GM12878 (cell line): ENCODE results near the gene APEX2. TPM values are rescaled to one million over a fixed set of nuclear protein-coding genes. Genes with fewer than 3 reads are reported as not detected.

Experiments
- ATAC-seq: fragments of 200-7000 bp; cut with Tn5 transposase; 3 replicates; pipeline ENCODE4 v1.9.1; 2020; ENCODE audit warnings: mild to moderate bottlenecking, moderate library complexity
- BruUV-seq: library from RNA; stranded (reverse); fragments of 400-500 nt; replicated peaks from 2 replicates; lab custom pipeline; 2021; lab: Mats Ljungman, UMichigan
- CTCF ChIA-PET: fragments of 300-600 bp; sonication (Branson Sonifier 250); formaldehyde crosslinking; extraction: SDS; loops from one replicate; lab custom pipeline; 2021; ENCODE audit warnings: inconsistent platforms; lab: Yijun Ruan, JAX
- POLR2A ChIA-PET: fragments of 350-600 bp; formaldehyde crosslinking; extraction: SDS; loops from one replicate; lab custom pipeline; 2021; ENCODE audit warnings: inconsistent platforms; lab: Charles Lee
- RAD21 ChIA-PET: fragments of 300-600 bp; sonication (Branson Sonifier 250); formaldehyde crosslinking; loops from one replicate; lab custom pipeline; 2023; ENCODE audit warnings: antibody characterized with exemption; ENCODE audit not compliant: unreplicated experiment; lab: Charles Lee
- SMC1A ChIA-PET: fragments of 300-600 bp; sonication (Branson Sonifier 250); formaldehyde crosslinking; loops from one replicate; lab custom pipeline; 2023; ENCODE audit not compliant: unreplicated experiment, uncharacterized antibody; lab: Charles Lee
- DNase-seq: peaks from one replicate; pipeline ENCODE4 v3.0.0-alpha.2; 2011; ENCODE audit warnings: low read depth, low spot score
- FAIRE-seq: peaks from 3 replicates; lab custom pipeline; 2011; peaks lifted over from hg19 to GRCh38; lab: Jason Lieb, UNC
- H2AFZ ChIP-seq: 2 replicates; pipeline ENCODE4 v1.6.0; 2011; ENCODE audit warnings: low read depth, low read length, control low read depth; ENCODE audit not compliant: control insufficient read depth
- H3K27ac ChIP-seq: 2 replicates; pipeline ENCODE4 v1.5.1; 2011; ENCODE audit warnings: control low read depth; ENCODE audit not compliant: control insufficient read depth, insufficient read depth
- H3K27me3 ChIP-seq, 2 experiments: replicated peaks in 1 of 2; 2 replicates each; pipeline versions ENCODE4 v1.6.0 to v1.6.1; 2011; ENCODE audit warnings: low read length in 1 of 2; ENCODE audit not compliant: control insufficient read depth in 2 of 2, insufficient read depth in 2 of 2
- H3K36me3 ChIP-seq, 2 experiments: 2 replicates each; pipeline ENCODE4 v1.5.1; 2011; ENCODE audit warnings: low read length in 1 of 2; ENCODE audit not compliant: control insufficient read depth in 2 of 2, insufficient read depth in 2 of 2
- H3K4me1 ChIP-seq: 2 replicates; pipeline ENCODE4 v1.6.1; 2011; ENCODE audit warnings: mild to moderate bottlenecking, low read length, moderate library complexity, mixed read lengths; ENCODE audit not compliant: control insufficient read depth, insufficient read depth
- H3K4me2 ChIP-seq: 2 replicates; pipeline ENCODE4 v1.6.0; 2011; ENCODE audit warnings: control low read depth; ENCODE audit not compliant: control insufficient read depth, insufficient read depth
- H3K4me3 ChIP-seq: fragments of 200-600 bp; sonication (generic); 2 replicates; pipeline ENCODE4 v1.5.1; 2016
- H3K79me2 ChIP-seq: 2 replicates; pipeline ENCODE4 v1.6.0; 2011; ENCODE audit warnings: low read length; ENCODE audit not compliant: control insufficient read depth, insufficient read depth
- H3K9ac ChIP-seq: 2 replicates; pipeline ENCODE4 v1.8.0; 2011; ENCODE audit warnings: low read length, control low read depth, mixed read lengths; ENCODE audit not compliant: control insufficient read depth, insufficient read depth
- H3K9me3 ChIP-seq: replicated peaks from 3 replicates; pipeline ENCODE4 v1.5.1; 2011; ENCODE audit warnings: mild to moderate bottlenecking, low read length; ENCODE audit not compliant: control insufficient read depth, insufficient read depth
- H4K20me1 ChIP-seq: 2 replicates; pipeline ENCODE4 v1.6.0; 2011; ENCODE audit not compliant: control insufficient read depth, insufficient read depth
- BRCA1 ChIP-seq: IDR thresholded peaks from 2 replicates; pipeline ENCODE4 v1.6.1; 2011; ENCODE audit warnings: low read depth, low read length, improper control_type of control experiment
- CREB1 ChIP-seq: IDR thresholded peaks from 2 replicates; pipeline ENCODE4 v1.6.1; 2012; ENCODE audit warnings: low read depth, mild to moderate bottlenecking, inconsistent platforms
- DPF2 ChIP-seq: fragments of 450-650 bp; IDR thresholded peaks from 2 replicates; pipeline ENCODE4 v1.6.1; 2017; ENCODE audit warnings: mild to moderate bottlenecking
- EED ChIP-seq: sonication (generic); IDR thresholded peaks from 2 replicates; pipeline ENCODE4 v1.6.1; 2016; ENCODE audit warnings: antibody characterized with exemption, low read depth
- HDAC6 ChIP-seq: fragments of 200-600 bp; sonication (generic); IDR thresholded peaks from one replicate; pipeline ENCODE4 v1.8.0; 2017; ENCODE audit warnings: antibody characterized with exemption; ENCODE audit not compliant: unreplicated experiment
- KAT2A ChIP-seq: conservative IDR thresholded peaks from 2 replicates; pipeline ENCODE4 v1.6.1; 2011; ENCODE audit warnings: low read depth, low read length; ENCODE audit not compliant: control insufficient read depth
- KDM1A ChIP-seq: fragments of 200-600 bp; sonication (generic); IDR thresholded peaks from 2 replicates; pipeline ENCODE4 v1.6.1; 2016; ENCODE audit warnings: borderline replicate concordance
- KLF5 ChIP-seq: fragments of 450-650 bp; IDR thresholded peaks from 2 replicates; pipeline ENCODE4 v1.6.1; 2014; ENCODE audit warnings: mild to moderate bottlenecking; ENCODE audit not compliant: partially characterized antibody
- NBN ChIP-seq: fragments of 450-650 bp; IDR thresholded peaks from 2 replicates; pipeline ENCODE4 v1.6.1; 2016
- NFIC ChIP-seq: IDR thresholded peaks from 2 replicates; pipeline ENCODE4 v1.6.1; 2012; ENCODE audit warnings: low read depth, mild to moderate bottlenecking, inconsistent platforms, low read length, moderate library complexity
- SPI1 ChIP-seq: IDR thresholded peaks from 2 replicates; pipeline ENCODE4 v1.6.1; 2011; ENCODE audit warnings: low read depth, mild to moderate bottlenecking, low read length, moderate library complexity, borderline replicate concordance; ENCODE audit not compliant: insufficient read depth
- STAT3 ChIP-seq: IDR thresholded peaks from 2 replicates; pipeline ENCODE4 v1.6.1; 2011; ENCODE audit warnings: low read depth, low read length, improper control_type of control experiment
- TBL1XR1 ChIP-seq: IDR thresholded peaks from 2 replicates; pipeline ENCODE4 v1.6.1; 2012; ENCODE audit warnings: low read depth, low read length, improper control_type of control experiment
- WGBS: methylation state at CpG from one replicate; pipeline ENCODE4 v1.1.6; 2016; ENCODE audit warnings: low lambda C conversion rate; ENCODE audit not compliant: insufficient replicate concordance, insufficient coverage; ENCODE audit errors: missing lambda C conversion rate; 5-methylcytosine and 5-hydroxymethylcytosine counted together
- in situ Hi-C: fragments of 300-500 bp; cut with MboI; formaldehyde crosslinking; loops from 9 replicates; pipeline ENCODE4 v1.14.3; 2018; ENCODE audit warnings: mixed read lengths
- intact Hi-C: fragments of 100-400 bp; cut with micrococcal nuclease; formaldehyde crosslinking; loops from one replicate; pipeline ENCODE4 v1.14.2; 2022; ENCODE audit not compliant: unreplicated experiment
- polyA plus RNA-seq, 11 experiments: library from polyadenylated mRNA; depleted of rRNA in 4 of 11; unstranded in 6 of 11; stranded (reverse) in 5 of 11; fragments of >200 nt; fragmentation: Nextera tagmentation in 4 of 11; fragmentation: Illumina TruSeq in 1 of 11; extraction: Ambion mirVana in 4 of 11; extraction: Trizol in 1 of 11; gene quantifications; 1 replicate in 1 of 11; 2 replicates in 10 of 11; pipeline versions ENCODE4 v1.2.1 to v1.2.3, GENCODE V29; 2011 to 2016; ENCODE audit warnings: inconsistent platforms in 2 of 11, missing spikeins in 2 of 11, low read depth in 1 of 11
- total RNA-seq, 4 experiments: library from RNA; depleted of rRNA in 3 of 4; stranded (reverse); fragments of >200 nt in 3 of 4; fragmentation: Illumina TruSeq in 1 of 4; extraction: Trizol in 1 of 4; gene quantifications; 2 replicates each; pipeline versions ENCODE4 v1.2.1 to v1.2.3, GENCODE V29; 2013 to 2021
- TF ChIP-seq, protein P1 (sequence below): IDR thresholded peaks from 2 replicates; pipeline ENCODE4 v1.6.1; 2011; ENCODE audit warnings: borderline replicate concordance, low read depth, mild to moderate bottlenecking, moderate library complexity, mixed read lengths, low read length; ENCODE audit not compliant: insufficient read depth; ENCODE audit errors: extremely low read length
- TF ChIP-seq, protein P2 (sequence below): IDR thresholded peaks from 2 replicates; pipeline ENCODE4 v1.6.1; 2011; ENCODE audit warnings: low read depth, low read length, improper control_type of control experiment, borderline replicate concordance
- TF ChIP-seq, protein P3 (sequence below): fragments of 450-650 bp; IDR thresholded peaks from 2 replicates; pipeline ENCODE4 v1.6.1; 2017; ENCODE audit warnings: mild to moderate bottlenecking, moderate library complexity

The APEX2 gene
- total and polyA plus RNA-seq, 10 of the 15 experiments (the other 5 are each of a cell fraction or from before 2014, with no cell fraction given): 14.9 to 51.7 (median 35.6) TPM

DNA sequence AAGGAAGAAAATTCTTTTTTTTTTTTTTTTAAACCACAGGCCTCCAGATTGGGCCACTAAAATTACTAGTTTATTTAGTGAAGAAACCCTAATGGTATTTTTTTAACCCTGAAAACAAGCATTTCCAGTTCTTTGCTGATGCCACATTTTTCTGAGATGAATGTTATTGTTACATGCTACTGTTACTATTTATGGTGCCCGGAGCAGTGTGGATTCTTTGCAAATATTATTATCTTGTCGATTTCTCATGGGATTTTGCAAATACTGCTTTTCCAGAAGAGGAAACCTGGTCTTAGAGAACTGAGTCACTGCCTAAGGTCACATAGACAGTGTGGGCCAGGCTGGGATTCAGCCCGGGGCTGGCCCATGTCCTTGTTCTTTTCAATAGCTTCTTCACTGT is 39.3 kb downstream of the APEX2 start:
- POLR2A ChIA-PET: no interaction called here
- Histone ChIP-seq H4K20me1 (no peaks in the 10 kb centered on the region), H3K36me3 (no peaks in the 10 kb centered on the region), H3K4me2 (no peak overlapping the region), H3K27ac (no peak overlapping the region), H3K9me3 (no peaks in the 10 kb centered on the region), H3K4me1 (no peaks in the 10 kb centered on the region), H3K27me3 (no peaks in the 10 kb centered on the region), H3K4me3 (no peak overlapping the region), H3K79me2 (no peaks in the 10 kb centered on the region), H2AFZ (no peak overlapping the region), H3K9ac (no peak overlapping the region)
- DNase-seq (no peak), ATAC-seq (no peak), FAIRE-seq (no peak)
- BruUV-seq: no TSS peak
- intact Hi-C loops (no loop called here), in situ Hi-C loops (no loop called here)
- SMC1A ChIA-PET: no interaction called here
- TF ChIP-seq STAT3 (no peak), SPI1 (no peak), CREB1 (no peak), TBL1XR1 (no peak), NFIC (no peak), KDM1A (no peak), DPF2 (no peak), NBN (no peak), HDAC6 (no peak), BRCA1 (no peak), KLF5 (no peak), EED (no peak), KAT2A (no peak)
- TF ChIP-seq, protein P1, sequence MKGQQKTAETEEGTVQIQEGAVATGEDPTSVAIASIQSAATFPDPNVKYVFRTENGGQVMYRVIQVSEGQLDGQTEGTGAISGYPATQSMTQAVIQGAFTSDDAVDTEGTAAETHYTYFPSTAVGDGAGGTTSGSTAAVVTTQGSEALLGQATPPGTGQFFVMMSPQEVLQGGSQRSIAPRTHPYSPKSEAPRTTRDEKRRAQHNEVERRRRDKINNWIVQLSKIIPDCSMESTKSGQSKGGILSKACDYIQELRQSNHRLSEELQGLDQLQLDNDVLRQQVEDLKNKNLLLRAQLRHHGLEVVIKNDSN: no peak
- TF ChIP-seq, protein P2, sequence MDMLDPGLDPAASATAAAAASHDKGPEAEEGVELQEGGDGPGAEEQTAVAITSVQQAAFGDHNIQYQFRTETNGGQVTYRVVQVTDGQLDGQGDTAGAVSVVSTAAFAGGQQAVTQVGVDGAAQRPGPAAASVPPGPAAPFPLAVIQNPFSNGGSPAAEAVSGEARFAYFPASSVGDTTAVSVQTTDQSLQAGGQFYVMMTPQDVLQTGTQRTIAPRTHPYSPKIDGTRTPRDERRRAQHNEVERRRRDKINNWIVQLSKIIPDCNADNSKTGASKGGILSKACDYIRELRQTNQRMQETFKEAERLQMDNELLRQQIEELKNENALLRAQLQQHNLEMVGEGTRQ: no peak
- TF ChIP-seq, protein P3, sequence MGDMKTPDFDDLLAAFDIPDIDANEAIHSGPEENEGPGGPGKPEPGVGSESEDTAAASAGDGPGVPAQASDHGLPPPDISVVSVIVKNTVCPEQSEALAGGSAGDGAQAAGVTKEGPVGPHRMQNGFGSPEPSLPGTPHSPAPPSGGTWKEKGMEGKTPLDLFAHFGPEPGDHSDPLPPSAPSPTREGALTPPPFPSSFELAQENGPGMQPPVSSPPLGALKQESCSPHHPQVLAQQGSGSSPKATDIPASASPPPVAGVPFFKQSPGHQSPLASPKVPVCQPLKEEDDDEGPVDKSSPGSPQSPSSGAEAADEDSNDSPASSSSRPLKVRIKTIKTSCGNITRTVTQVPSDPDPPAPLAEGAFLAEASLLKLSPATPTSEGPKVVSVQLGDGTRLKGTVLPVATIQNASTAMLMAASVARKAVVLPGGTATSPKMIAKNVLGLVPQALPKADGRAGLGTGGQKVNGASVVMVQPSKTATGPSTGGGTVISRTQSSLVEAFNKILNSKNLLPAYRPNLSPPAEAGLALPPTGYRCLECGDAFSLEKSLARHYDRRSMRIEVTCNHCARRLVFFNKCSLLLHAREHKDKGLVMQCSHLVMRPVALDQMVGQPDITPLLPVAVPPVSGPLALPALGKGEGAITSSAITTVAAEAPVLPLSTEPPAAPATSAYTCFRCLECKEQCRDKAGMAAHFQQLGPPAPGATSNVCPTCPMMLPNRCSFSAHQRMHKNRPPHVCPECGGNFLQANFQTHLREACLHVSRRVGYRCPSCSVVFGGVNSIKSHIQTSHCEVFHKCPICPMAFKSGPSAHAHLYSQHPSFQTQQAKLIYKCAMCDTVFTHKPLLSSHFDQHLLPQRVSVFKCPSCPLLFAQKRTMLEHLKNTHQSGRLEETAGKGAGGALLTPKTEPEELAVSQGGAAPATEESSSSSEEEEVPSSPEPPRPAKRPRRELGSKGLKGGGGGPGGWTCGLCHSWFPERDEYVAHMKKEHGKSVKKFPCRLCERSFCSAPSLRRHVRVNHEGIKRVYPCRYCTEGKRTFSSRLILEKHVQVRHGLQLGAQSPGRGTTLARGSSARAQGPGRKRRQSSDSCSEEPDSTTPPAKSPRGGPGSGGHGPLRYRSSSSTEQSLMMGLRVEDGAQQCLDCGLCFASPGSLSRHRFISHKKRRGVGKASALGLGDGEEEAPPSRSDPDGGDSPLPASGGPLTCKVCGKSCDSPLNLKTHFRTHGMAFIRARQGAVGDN: no peak
- 47% methylated on average over 3 of the region's 3 CpGs for WGBS
- CTCF ChIA-PET: no interaction called here
- RAD21 ChIA-PET: no interaction called here
